Caco-2 (cell line): ENCODE data around the gene BGLAP. TPM values are rescaled to one million over a fixed set of nuclear protein-coding genes. Genes with fewer than 3 reads are reported as not detected.
A peak's percentile ranks its signal among the peaks of the same experiment; 100 is the strongest.

Experiments
- Bru-seq: library from RNA; stranded (reverse); fragments of 400-500 nt; gene quantifications from one replicate; lab custom pipeline; 2021; lab: Mats Ljungman, UMichigan
- BruChase-seq, 2 experiments: library from RNA; stranded (reverse); fragments of 400-500 nt; gene quantifications; one replicate each; lab custom pipeline; 2021; lab: Mats Ljungman, UMichigan
- BruUV-seq: library from RNA; stranded (reverse); fragments of 400-500 nt; replicated peaks from 2 replicates; lab custom pipeline; 2021; lab: Mats Ljungman, UMichigan
- CTCF ChIA-PET: fragments of 300-600 bp; sonication (Branson Sonifier 250); formaldehyde crosslinking; loops from one replicate; lab custom pipeline; 2022; ENCODE audit warnings: antibody characterized with exemption; lab: Charles Lee
- POLR2A ChIA-PET: fragments of 300-600 bp; sonication (Branson Sonifier 250); formaldehyde crosslinking; loops from one replicate; lab custom pipeline; 2022; ENCODE audit warnings: antibody characterized with exemption; lab: Charles Lee
- DNase-seq, 2 experiments: peaks; one replicate each; pipeline versions ENCODE4 v3.0.0 to v3.0.0-alpha.2; 2020 to 2022
- H3K27me3 ChIP-seq: replicated peaks from 2 replicates; pipeline ENCODE4 v1.6.0; 2011; ENCODE audit warnings: low read length; ENCODE audit not compliant: control insufficient read depth, insufficient read depth
- H3K36me3 ChIP-seq: 2 replicates; pipeline ENCODE4 v1.5.1; 2011; ENCODE audit warnings: low read length; ENCODE audit not compliant: control insufficient read depth, insufficient read depth
- H3K4me1 ChIP-seq: fragments of 250-450 bp; sonication (Bioruptor Pico); 2 replicates; pipeline ENCODE4 v1.5.1; 2020; ENCODE audit warnings: mild to moderate bottlenecking
- H3K4me3 ChIP-seq: 2 replicates; pipeline ENCODE4 v1.5.1; 2011; ENCODE audit warnings: low read depth, mild to moderate bottlenecking, control low read depth, low read length
- H3K9me3 ChIP-seq: fragments of 250-450 bp; sonication (Bioruptor Pico); 2 replicates; pipeline ENCODE4 v1.5.1; 2020; ENCODE audit warnings: mild to moderate bottlenecking, moderate library complexity
- H3K27ac Mint-ChIP-seq: one replicate; pipeline ENCODE4 v1.8.0; 2022; ENCODE audit warnings: mixed read lengths; ENCODE audit not compliant: unreplicated experiment
- H3K27me3 Mint-ChIP-seq: one replicate; pipeline ENCODE4 v1.8.0; 2022; ENCODE audit warnings: mixed read lengths; ENCODE audit not compliant: insufficient read depth, unreplicated experiment
- H3K36me3 Mint-ChIP-seq: one replicate; pipeline ENCODE4 v1.8.0; 2022; ENCODE audit warnings: mild to moderate bottlenecking, mixed read lengths; ENCODE audit not compliant: insufficient read depth, unreplicated experiment
- H3K4me1 Mint-ChIP-seq: one replicate; pipeline ENCODE4 v1.8.0; 2022; ENCODE audit warnings: low read depth, mixed read lengths; ENCODE audit not compliant: unreplicated experiment
- H3K4me3 Mint-ChIP-seq: one replicate; pipeline ENCODE4 v1.8.0; 2022; ENCODE audit warnings: mild to moderate bottlenecking, moderate library complexity, mixed read lengths; ENCODE audit not compliant: unreplicated experiment
- H3K9me3 Mint-ChIP-seq: one replicate; pipeline ENCODE4 v1.8.0; 2022; ENCODE audit warnings: mixed read lengths; ENCODE audit not compliant: unreplicated experiment
- CTCF ChIP-seq, 2 experiments: fragments of 200-600 bp in 1 of 2; IDR thresholded peaks; 1 replicate in 1 of 2; 2 replicates in 1 of 2; pipeline versions ENCODE4 v1.5.1 to v1.8.0; 2011 to 2022; ENCODE audit warnings: antibody characterized with exemption in 1 of 2, control low read depth in 1 of 2, inconsistent platforms in 1 of 2, low read depth in 1 of 2, low read length in 1 of 2, mild to moderate bottlenecking in 1 of 2, moderate library complexity in 1 of 2; ENCODE audit not compliant: insufficient read depth in 1 of 2, severe bottlenecking in 1 of 2, unreplicated experiment in 1 of 2
- intact Hi-C: fragments of 100-400 bp; cut with micrococcal nuclease; formaldehyde crosslinking; loops from one replicate; pipeline ENCODE4 v1.10.0; 2022; ENCODE audit not compliant: unreplicated experiment
- long read RNA-seq: library from polyadenylated mRNA; stranded (forward); transcript quantifications from one replicate; pipeline ENCODE4 v2.0.0, GENCODE V29; 2022
- total RNA-seq: library from RNA; stranded (reverse); gene quantifications from 2 replicates; pipeline ENCODE4 v1.2.3, GENCODE V29; 2022

BGLAP gene
- total RNA-seq (1.3 and 2.0 TPM in 2 replicates), Bru-seq, nascent RNA (percentile 34 among the genes with signal in this experiment), BruChase-seq, experiment 1, labeled RNA remaining after a 2-hour chase (not detected), BruChase-seq, experiment 2, labeled RNA remaining after a 6-hour chase (percentile 28 among the genes with signal in this experiment)
- long read RNA-seq, result 0 reads

DNA sequence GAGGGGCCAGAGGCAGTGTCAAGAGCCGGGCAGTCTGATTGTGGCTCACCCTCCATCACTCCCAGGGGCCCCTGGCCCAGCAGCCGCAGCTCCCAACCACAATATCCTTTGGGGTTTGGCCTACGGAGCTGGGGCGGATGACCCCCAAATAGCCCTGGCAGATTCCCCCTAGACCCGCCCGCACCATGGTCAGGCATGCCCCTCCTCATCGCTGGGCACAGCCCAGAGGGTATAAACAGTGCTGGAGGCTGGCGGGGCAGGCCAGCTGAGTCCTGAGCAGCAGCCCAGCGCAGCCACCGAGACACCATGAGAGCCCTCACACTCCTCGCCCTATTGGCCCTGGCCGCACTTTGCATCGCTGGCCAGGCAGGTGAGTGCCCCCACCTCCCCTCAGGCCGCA is at the start of gene BGLAP:
TSS of gene BGLAP (plus strand) at position 259 of the 400 bp plus-strand sequence. CDS start at position 307, 48 bp downstream.
- CTCF ChIA-PET, result interaction anchor here (1.1 kb wide), 1 partner anchor 100 kb away, joined by 3 read pairs; no protein-coding TSS in a partner anchor
- no peaks in the 10 kb centered on the region for H3K9me3 Mint-ChIP-seq
- intact Hi-C loops, result no loop called here
- no peaks in the 10 kb centered on the region for H3K4me1 Mint-ChIP-seq
- H3K27ac Mint-ChIP-seq, result peak within 1 kb of the TSS; percentile 20
- no peak for TF ChIP-seq CTCF (IDR thresholded peaks at IDR 0.05; ENCODE audit: insufficient read depth in 1 of 2, low read depth in 1 of 2, low read length in 1 of 2, severe bottlenecking in 1 of 2, unreplicated experiment in 1 of 2)
- BruUV-seq, result no TSS peak
- H3K4me3 Mint-ChIP-seq, result no peak within 1 kb of the TSS
- H3K9me3 ChIP-seq, result no peaks in the 10 kb centered on the region
- no peaks in the 10 kb centered on the region for H3K27me3 ChIP-seq
- POLR2A ChIA-PET, result no interaction called here
- no peak within 1 kb of the TSS for H3K4me3 ChIP-seq
- H3K36me3 ChIP-seq, result peaks cover 1% of the 10 kb centered on the region; the same call in 1 of the 2 replicates
- DNase-seq, result no peak
- H3K36me3 Mint-ChIP-seq, result peaks cover 70% of the 10 kb centered on the region
- no peaks in the 10 kb centered on the region for H3K4me1 ChIP-seq
- no peaks in the 10 kb centered on the region for H3K27me3 Mint-ChIP-seq

GRCh38 chr1:156193208-156193487 is 48.8 kb upstream of the BGLAP start:
- Histone ChIP-seq H3K9me3 (peaks cover 7% of the 10 kb centered on the region), H3K36me3 (no peaks in the 10 kb centered on the region; the same call in 1 of the 2 replicates), H3K4me1 (0 out of 2 replicates have a peak, but pooled peaks cover 6% of the 10 kb centered on the region), H3K4me3 (peak overlapping the region; percentile 85), H3K27me3 (no peaks in the 10 kb centered on the region)
- no peak for TF ChIP-seq CTCF (IDR thresholded peaks at IDR 0.05; ENCODE audit: insufficient read depth in 1 of 2, low read depth in 1 of 2, low read length in 1 of 2, severe bottlenecking in 1 of 2, unreplicated experiment in 1 of 2)
- Mint-ChIP-seq H3K9me3 (peaks cover 20% of the 10 kb centered on the region), H3K36me3 (peaks cover 62% of the 10 kb centered on the region), H3K4me1 (peaks cover 16% of the 10 kb centered on the region), H3K27ac (peak overlapping the region; percentile 82), H3K4me3 (peak overlapping the region; percentile 92), H3K27me3 (no peaks in the 10 kb centered on the region)
- ChIA-PET CTCF (interaction anchor here (1.8 kb wide), 1 partner anchor 32 kb away, joined by 15 read pairs; no protein-coding TSS in a partner anchor), POLR2A (interaction anchor here (0.9 to 2.4 kb wide), 3 partner anchors 9 to 20 kb away, joined by 3 to 26 read pairs (median 4); partner anchors contain the start of gene PMF1)
- intact Hi-C loops, result loop anchor here (1.0 to 2.0 kb wide), 3 partner anchors 9 to 47 kb away; partner anchors contain the start of gene PMF1
- BruUV-seq, result TSS peak; percentile 91
- DNase-seq, result no peak

DNA sequence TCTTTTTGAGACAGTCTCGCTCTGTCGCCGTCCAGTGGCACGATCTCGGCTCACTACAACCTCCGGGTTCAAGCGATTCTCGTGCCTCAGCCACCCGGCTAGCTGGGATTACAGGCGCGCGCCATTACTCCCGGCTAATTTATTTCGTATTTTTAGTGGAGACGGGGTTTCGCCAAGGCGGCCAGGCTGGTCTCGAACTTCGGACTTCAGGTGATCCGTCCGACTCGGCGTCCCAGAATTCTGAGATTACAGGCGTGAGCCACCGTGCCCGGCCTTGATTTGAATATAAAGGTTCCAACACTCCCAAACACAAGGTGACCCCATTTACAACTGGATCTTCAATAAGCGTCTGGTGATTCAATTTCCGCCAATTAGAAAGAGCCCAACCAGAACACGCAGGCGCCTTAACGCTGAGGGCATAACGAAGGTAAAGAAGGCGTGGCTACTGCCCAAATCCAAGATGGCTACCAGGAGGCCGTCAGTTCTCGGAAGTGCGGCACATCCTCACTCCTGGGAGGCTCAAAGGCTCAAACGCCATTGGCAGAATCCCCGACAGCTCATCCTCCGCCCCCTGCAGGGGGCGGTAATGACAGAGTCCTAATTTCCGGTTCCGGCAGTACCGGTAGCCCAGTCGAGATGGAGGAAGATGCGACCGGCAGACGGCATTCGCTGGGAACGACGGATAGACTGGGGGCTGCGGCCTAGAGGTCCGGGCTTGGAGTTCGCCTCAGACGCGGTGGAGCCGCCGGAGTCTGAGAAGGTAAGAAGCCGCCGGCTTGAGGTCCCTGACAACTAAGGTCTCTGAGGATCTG is 48.3 kb upstream of the BGLAP start, which contains the start of gene SLC25A44:
TSS of gene SLC25A44 (plus strand) at position 617 of the 812 bp plus-strand sequence. CDS start 5,744 bp downstream, outside the sequence.
- peak within 1 kb of the TSS; percentile 82 for H3K27ac Mint-ChIP-seq
- Histone ChIP-seq H3K4me3 (peak within 1 kb of the TSS; percentile 85), H3K36me3 (no peaks in the 10 kb centered on the region; the same call in 1 of the 2 replicates), H3K4me1 (peaks cover 9% of the 10 kb centered on the region; the same call in 1 of the 2 replicates), H3K9me3 (peaks cover 4% of the 10 kb centered on the region), H3K27me3 (no peaks in the 10 kb centered on the region)
- H3K4me3 Mint-ChIP-seq, result peak within 1 kb of the TSS; percentile 92
- H3K27me3 Mint-ChIP-seq, result no peaks in the 10 kb centered on the region
- peaks cover 20% of the 10 kb centered on the region for H3K9me3 Mint-ChIP-seq
- TF ChIP-seq CTCF (IDR thresholded peaks at IDR 0.05; ENCODE audit: insufficient read depth in 1 of 2, low read depth in 1 of 2, low read length in 1 of 2, severe bottlenecking in 1 of 2, unreplicated experiment in 1 of 2), result peak; percentile 51 to 69
- intact Hi-C loops, result loop anchor here (1.0 to 2.0 kb wide), 3 partner anchors 9 to 47 kb away; partner anchors contain the start of gene PMF1
- CTCF ChIA-PET, result interaction anchor here (0.5 to 1.8 kb wide), 11 partner anchors 18 to 307 kb away, joined by 3 to 15 read pairs (median 3); partner anchors contain the start of genes MEF2D, PMF1 and SMG5
- H3K36me3 Mint-ChIP-seq, result peaks cover 57% of the 10 kb centered on the region
- BruUV-seq, result no TSS peak
- peaks cover 16% of the 10 kb centered on the region for H3K4me1 Mint-ChIP-seq
- POLR2A ChIA-PET, result interaction anchor here (0.7 to 2.4 kb wide), 7 partner anchors 9 to 208 kb away, joined by 3 to 26 read pairs (median 3); partner anchors contain the start of gene PMF1
- DNase-seq, result peak; percentile 97
